Stomach (tissue), 9 donors: ENCODE data around the gene ACMSD. TPM values are rescaled to one million over a fixed set of nuclear protein-coding genes. Genes with fewer than 3 reads are reported as not detected.

Experiments
- DNase-seq, 2 donors: peaks; one replicate each; pipeline versions ENCODE4 v3.0.0 to v3.0.0-alpha.2; 2013 to 2019
- H3K27ac ChIP-seq, 5 donors: fragments of 200-600 bp in 4 of 5; sonication (generic) in 4 of 5; one replicate each; pipeline ENCODE4 v1.5.1; 2013 to 2019; ENCODE audit warnings: mild to moderate bottlenecking in 1 of 5, moderate library complexity in 1 of 5
- H3K27me3 ChIP-seq, 3 donors: fragments of 200-600 bp; sonication (generic); one replicate each; pipeline ENCODE4 v1.5.1; 2017 to 2019; ENCODE audit warnings: mixed run types in 1 of 3
- H3K36me3 ChIP-seq, 4 donors: fragments of 200-600 bp; sonication (generic); 1 replicate in 3 of 4; 2 replicates in 1 of 4; pipeline ENCODE4 v1.5.1; 2016 to 2019
- H3K4me1 ChIP-seq, 4 donors: fragments of 200-600 bp; sonication (generic); one replicate each; pipeline ENCODE4 v1.5.1; 2016 to 2019
- H3K4me3 ChIP-seq, 4 donors: fragments of 200-600 bp; sonication (generic) in 3 of 4; one replicate each; pipeline ENCODE4 v1.5.1; 2016 to 2019; ENCODE audit warnings: mild to moderate bottlenecking in 1 of 4
- H3K9me3 ChIP-seq, 4 donors: fragments of 200-600 bp; sonication (generic); one replicate each; pipeline ENCODE4 v1.5.1; 2016 to 2019
- CTCF ChIP-seq, 7 experiments: fragments of 450-650 bp in 4 of 7; fragments of 200-600 bp in 3 of 7; sonication (generic) in 3 of 7; IDR thresholded peaks; one replicate each; pipeline ENCODE4 v1.5.1; 2016 to 2019; ENCODE audit warnings: antibody characterized with exemption in 7 of 7, control low read depth in 2 of 7, mild to moderate bottlenecking in 1 of 7
- EP300 ChIP-seq: sonication (generic); formaldehyde crosslinking; IDR thresholded peaks from one replicate; pipeline ENCODE4 v1.6.1; 2017; ENCODE audit warnings: antibody characterized with exemption
- POLR2A ChIP-seq, 4 donors: fragments of 450-650 bp; IDR thresholded peaks; one replicate each; pipeline ENCODE4 v1.6.1; 2016; ENCODE audit warnings: antibody characterized with exemption in 4 of 4, control low read depth in 2 of 4, mild to moderate bottlenecking in 1 of 4, moderate library complexity in 1 of 4
- POLR2AphosphoS5 ChIP-seq, 3 donors: sonication (generic); formaldehyde crosslinking; IDR thresholded peaks; one replicate each; pipeline ENCODE4 v1.6.1; 2016; ENCODE audit warnings: antibody characterized with exemption in 3 of 3
- WGBS, 5 donors: extraction: QIAGEN DNeasy Blood & Tissue Kit in 3 of 5; methylation state at CpG; one replicate each; pipeline versions ENCODE4 v1.1.5 to v1.1.7; 2013 to 2018; 5-methylcytosine and 5-hydroxymethylcytosine counted together
- intact Hi-C: fragments of 100-400 bp; cut with DNase I; formaldehyde crosslinking; loops from one replicate; pipeline ENCODE4 v1.15.1; 2023; ENCODE audit warnings: low total_unique reads
- polyA plus RNA-seq, 3 donors: library from polyadenylated mRNA; stranded (reverse); fragments of 200-250 nt; gene quantifications; one replicate each; pipeline ENCODE4 v1.2.3, GENCODE V29; 2013
- total RNA-seq, 5 donors: library from RNA; depleted of rRNA; stranded (reverse); fragments of >200 nt; gene quantifications; one replicate each; pipeline versions ENCODE4 v1.1.0 to v1.2.3, GENCODE V29; 2014 to 2016
- donor health status: healthy with polysubstance abuse.
- donor health status: Bipolar disorder and iron deficiency.
- donor health status: healthy.

Gene ACMSD
- total and polyA plus RNA-seq, 8 donors = not detected

- H3K9me3 ChIP-seq = no peaks in the 10 kb centered on the region
- TF ChIP-seq POLR2AphosphoS5 (IDR thresholded peaks at IDR 0.05) (no peak), EP300 (no peak), POLR2A (IDR thresholded peaks at IDR 0.05) (no peak), CTCF (IDR thresholded peaks at IDR 0.05) (no peak)
- H3K4me3 ChIP-seq = no peak overlapping the region
- H3K27me3 ChIP-seq = no peaks in the 10 kb centered on the region
- no peak for DNase-seq
- 91 to 96% (median 93%) methylated on average over 4 of the region's 4 CpGs for WGBS, 5 donors
- H3K36me3 ChIP-seq = no peaks in the 10 kb centered on the region
- intact Hi-C loops = no loop called here
- H3K4me1 ChIP-seq = no peaks in the 10 kb centered on the region
- H3K27ac ChIP-seq = no peak overlapping the region
Measured at GRCh38 chr2:134862069-134862468, 23.7 kb downstream of the ACMSD start.

GRCh38 chr2:134862674-134863073 is 24.3 kb downstream of the ACMSD start:
- no peaks in the 10 kb centered on the region for H3K36me3 ChIP-seq
- intact Hi-C loops = no loop called here
- WGBS, 5 donors = 75 to 89% (median 85%) methylated on average over 3 of the region's 3 CpGs

GRCh38 chr2:134863446-134863845 is 25.0 kb downstream of the ACMSD start:
- intact Hi-C loops = no loop called here
- no peak for DNase-seq

More at GRCh38 chr2:134862674-134863073, 24.3 kb downstream of the ACMSD start:
- Histone ChIP-seq H3K27me3 (no peaks in the 10 kb centered on the region), H3K4me3 (no peak overlapping the region), H3K27ac (no peak overlapping the region), H3K4me1 (no peaks in the 10 kb centered on the region), H3K9me3 (no peaks in the 10 kb centered on the region)
- DNase-seq = no peak
- TF ChIP-seq EP300 = no peak
- no peak for TF ChIP-seq POLR2A (IDR thresholded peaks at IDR 0.05)
- no peak for TF ChIP-seq POLR2AphosphoS5 (IDR thresholded peaks at IDR 0.05)
- no peak for TF ChIP-seq CTCF (IDR thresholded peaks at IDR 0.05)

GRCh38 chr2:134865067-134865787 is 26.8 kb downstream of the ACMSD start:
- Histone ChIP-seq H3K4me1 (no peaks in the 10 kb centered on the region), H3K36me3 (no peaks in the 10 kb centered on the region), H3K4me3 (no peak overlapping the region), H3K9me3 (no peaks in the 10 kb centered on the region), H3K27ac (no peak overlapping the region), H3K27me3 (no peaks in the 10 kb centered on the region)
- no peak for DNase-seq
- TF ChIP-seq EP300 (no peak), POLR2A (IDR thresholded peaks at IDR 0.05) (no peak), POLR2AphosphoS5 (IDR thresholded peaks at IDR 0.05) (no peak), CTCF (IDR thresholded peaks at IDR 0.05) (no peak)
- WGBS, 5 donors = 78 to 87% (median 84%) methylated on average over 5 of the region's 5 CpGs
- intact Hi-C loops = no loop called here

More at GRCh38 chr2:134863446-134863845, 25.0 kb downstream of the ACMSD start:
- H3K4me3 ChIP-seq = no peak overlapping the region
- no peaks in the 10 kb centered on the region for H3K4me1 ChIP-seq
- 92 to 95% (median 92%) methylated on average over 15 to 20 of the region's 20 CpGs for WGBS, 5 donors
- H3K27me3 ChIP-seq = no peaks in the 10 kb centered on the region
- no peaks in the 10 kb centered on the region for H3K36me3 ChIP-seq
- no peak overlapping the region for H3K27ac ChIP-seq
- no peak for TF ChIP-seq POLR2A (IDR thresholded peaks at IDR 0.05)
- no peak for TF ChIP-seq CTCF (IDR thresholded peaks at IDR 0.05)
- TF ChIP-seq POLR2AphosphoS5 (IDR thresholded peaks at IDR 0.05) = no peak
- no peak for TF ChIP-seq EP300
- no peaks in the 10 kb centered on the region for H3K9me3 ChIP-seq
